B cell (primary cell): ENCODE results near the gene PET100. TPM values are rescaled to one million over a fixed set of nuclear protein-coding genes. Genes with fewer than 3 reads are reported as not detected.

Experiments
- ATAC-seq: fragments of 200-7000 bp; cut with Tn5 transposase; one replicate; pipeline ENCODE4 v1.10.0; 2021; ENCODE audit warnings: low read depth, mild to moderate bottlenecking, moderate number of reproducible peaks, moderate library complexity
- CTCF ChIA-PET: fragments of 350-600 bp; sonication (Branson Sonifier 250); formaldehyde crosslinking; loops from one replicate; lab custom pipeline; 2021; ENCODE audit warnings: antibody characterized with exemption, inconsistent platforms; lab: Charles Lee
- POLR2A ChIA-PET: fragments of 350-600 bp; sonication (Branson Sonifier 250); formaldehyde crosslinking; loops from one replicate; lab custom pipeline; 2021; ENCODE audit warnings: antibody characterized with exemption; lab: Charles Lee
- DNase-seq: peaks from one replicate; pipeline ENCODE4 v3.0.0; 2013
- H2AFZ ChIP-seq: 2 replicates; pipeline ENCODE4 v1.6.1; 2012; ENCODE audit warnings: mild to moderate bottlenecking, low read depth, low read length; ENCODE audit not compliant: insufficient read depth, poor library complexity, severe bottlenecking
- H3K27ac ChIP-seq, 2 donors: 1 replicate in 1 of 2; 2 replicates in 1 of 2; pipeline ENCODE4 v1.5.1; 2012 to 2013; ENCODE audit warnings: low read length in 2 of 2, mild to moderate bottlenecking in 2 of 2, moderate library complexity in 1 of 2
- H3K27me3 ChIP-seq, 4 experiments: fragments of 200-600 bp in 1 of 4; sonication (generic) in 1 of 4; replicated peaks in 1 of 4; 1 replicate in 2 of 4; 2 replicates in 2 of 4; pipeline versions ENCODE4 v1.6.1 to v1.7.0; 2013 to 2016; ENCODE audit warnings: low read length in 3 of 4, mild to moderate bottlenecking in 2 of 4, mixed read lengths in 1 of 4, moderate library complexity in 1 of 4; ENCODE audit not compliant: insufficient read depth in 4 of 4, control insufficient read depth in 3 of 4; ENCODE audit errors: control extremely low read depth in 1 of 4
- H3K36me3 ChIP-seq, 2 experiments: replicated peaks in 1 of 2; 1 replicate in 1 of 2; 2 replicates in 1 of 2; pipeline versions ENCODE4 v1.6.1 to v1.7.1; 2013; ENCODE audit warnings: low read length in 1 of 2; ENCODE audit not compliant: insufficient read depth in 2 of 2, control insufficient read depth in 1 of 2; ENCODE audit errors: control extremely low read depth in 1 of 2, extremely low read depth in 1 of 2
- H3K4me1 ChIP-seq, 2 donors: fragments of 200-600 bp in 1 of 2; sonication (generic) in 1 of 2; 1 replicate in 1 of 2; 2 replicates in 1 of 2; pipeline versions ENCODE4 v1.5.1 to v1.6.1; 2013 to 2017; ENCODE audit warnings: low read length in 2 of 2; ENCODE audit not compliant: control insufficient read depth in 2 of 2, insufficient read depth in 2 of 2
- H3K4me2 ChIP-seq: replicated peaks from 2 replicates; pipeline ENCODE3; 2012; ENCODE audit warnings: mild to moderate bottlenecking, low read depth, low read length; ENCODE audit not compliant: poor library complexity, severe bottlenecking
- H3K4me3 ChIP-seq, 5 experiments: fragments of 200-600 bp in 1 of 5; sonication (generic) in 1 of 5; 1 replicate in 3 of 5; 2 replicates in 2 of 5; pipeline versions ENCODE4 v1.5.1 to v1.7.0; 2011 to 2016; ENCODE audit warnings: low read length in 4 of 5, mild to moderate bottlenecking in 4 of 5, low read depth in 2 of 5, control low read depth in 1 of 5, moderate library complexity in 1 of 5; ENCODE audit not compliant: insufficient read depth in 1 of 5; ENCODE audit errors: control extremely low read depth in 1 of 5, extremely low read depth in 1 of 5
- H3K79me2 ChIP-seq: fragments of 200-600 bp; sonication (generic); one replicate; pipeline ENCODE4 v1.6.0; 2016; ENCODE audit warnings: low read length; ENCODE audit not compliant: control insufficient read depth, insufficient read depth
- H3K9ac ChIP-seq: fragments of 200-600 bp; sonication (generic); 2 replicates; pipeline ENCODE4 v1.6.1; 2017; ENCODE audit warnings: mild to moderate bottlenecking, low read length, moderate library complexity
- H3K9me3 ChIP-seq, 3 donors: one replicate each; pipeline versions ENCODE4 v1.6.1 to v1.7.1; 2013; ENCODE audit warnings: low read length in 2 of 3; ENCODE audit not compliant: control insufficient read depth in 2 of 3, insufficient read depth in 1 of 3; ENCODE audit errors: control extremely low read depth in 1 of 3
- H4K20me1 ChIP-seq: 2 replicates; pipeline ENCODE4 v1.6.0; 2012; ENCODE audit warnings: mild to moderate bottlenecking, low read length; ENCODE audit not compliant: insufficient read depth, control insufficient read depth, poor library complexity, severe bottlenecking
- H3K27ac Mint-ChIP-seq: one replicate; pipeline ENCODE4 v1.8.0; 2021; ENCODE audit warnings: mixed read lengths
- H3K27me3 Mint-ChIP-seq: one replicate; pipeline ENCODE4 v1.8.0; 2021; ENCODE audit warnings: mixed read lengths
- H3K4me1 Mint-ChIP-seq: one replicate; pipeline ENCODE4 v1.8.0; 2021; ENCODE audit warnings: mixed read lengths
- H3K4me3 Mint-ChIP-seq: one replicate; pipeline ENCODE4 v1.8.0; 2021; ENCODE audit warnings: mixed read lengths
- H3K9me3 Mint-ChIP-seq: one replicate; pipeline ENCODE4 v1.8.0; 2022; ENCODE audit warnings: mixed read lengths; ENCODE audit not compliant: insufficient read depth
- EZH2 ChIP-seq: IDR thresholded peaks from 2 replicates; pipeline ENCODE4 v1.6.1; 2012; ENCODE audit warnings: borderline replicate concordance, low read depth, mild to moderate bottlenecking, moderate library complexity, low read length; ENCODE audit not compliant: insufficient read depth, poor library complexity, severe bottlenecking
- WGBS: methylation state at CpG from one replicate; pipeline ENCODE4 v1.1.5; 2013; ENCODE audit warnings: missing lambda C conversion rate; ENCODE audit not compliant: insufficient coverage; 5-methylcytosine and 5-hydroxymethylcytosine counted together
- intact Hi-C: fragments of 100-400 bp; cut with micrococcal nuclease; formaldehyde crosslinking; loops from one replicate; pipeline ENCODE4 v1.10.0; 2022
- polyA plus RNA-seq: library from polyadenylated mRNA; depleted of rRNA; stranded (reverse); fragments of >200 nt; gene quantifications from 2 replicates; pipeline ENCODE4 v1.2.3, GENCODE V29; 2012
- total RNA-seq, 2 donors: library from RNA; stranded (reverse); fragments of 120-200 nt in 1 of 2; gene quantifications; 1 replicate in 1 of 2; 2 replicates in 1 of 2; pipeline versions ENCODE4 v1.2.3 to v1.2.4, GENCODE V29; 2013 to 2022
- TF ChIP-seq, protein P1 (sequence below): fragments of 200-600 bp; IDR thresholded peaks from one replicate; pipeline ENCODE4 v1.8.0; 2022; ENCODE audit warnings: antibody characterized with exemption, mild to moderate bottlenecking

The PET100 gene
- total and polyA plus RNA-seq, 2 donors (not counting 1 experiment from before 2014, with no cell fraction given): 31.3 to 100 TPM

DNA sequence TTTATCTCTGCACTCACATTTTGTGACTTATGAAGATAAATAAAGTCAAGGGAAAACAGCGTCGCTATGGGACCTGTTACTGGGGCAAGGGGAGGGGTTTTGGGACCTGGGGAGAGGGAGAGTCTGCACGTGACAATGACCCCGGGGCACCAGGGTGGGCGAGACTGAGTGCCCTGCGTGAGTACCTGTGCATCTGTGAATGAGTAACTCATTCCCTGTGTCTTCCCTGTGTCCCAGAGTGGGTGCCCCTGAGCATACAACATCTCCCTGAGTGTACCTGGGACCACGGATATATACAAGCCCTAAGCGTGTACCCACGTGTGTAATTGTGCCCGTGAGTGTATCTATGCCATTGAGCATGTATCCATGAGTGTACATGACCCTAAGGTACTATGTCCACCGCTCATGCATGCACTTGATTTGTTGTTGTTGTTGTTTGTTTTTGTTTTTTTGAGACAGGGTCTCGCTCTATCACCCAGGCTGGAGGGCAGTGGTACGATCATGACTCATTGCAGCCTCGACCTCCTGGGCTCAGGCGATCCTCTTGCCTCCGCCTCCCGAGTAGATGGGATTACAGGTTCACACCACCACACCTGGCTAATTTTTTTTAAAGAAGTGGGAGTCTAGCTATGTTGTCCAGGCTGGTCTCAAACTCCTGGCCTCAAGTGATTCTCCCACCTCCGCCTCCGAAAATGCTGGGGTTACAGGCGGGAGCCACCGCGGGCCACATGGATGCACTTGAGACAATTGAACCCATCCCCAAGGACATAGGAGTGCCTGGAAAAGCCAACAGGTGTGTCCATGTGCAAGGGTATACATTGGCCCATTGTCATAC is 50.4 kb downstream of the PET100 start:
- no peak for TF ChIP-seq EZH2
- TF ChIP-seq, protein P1, sequence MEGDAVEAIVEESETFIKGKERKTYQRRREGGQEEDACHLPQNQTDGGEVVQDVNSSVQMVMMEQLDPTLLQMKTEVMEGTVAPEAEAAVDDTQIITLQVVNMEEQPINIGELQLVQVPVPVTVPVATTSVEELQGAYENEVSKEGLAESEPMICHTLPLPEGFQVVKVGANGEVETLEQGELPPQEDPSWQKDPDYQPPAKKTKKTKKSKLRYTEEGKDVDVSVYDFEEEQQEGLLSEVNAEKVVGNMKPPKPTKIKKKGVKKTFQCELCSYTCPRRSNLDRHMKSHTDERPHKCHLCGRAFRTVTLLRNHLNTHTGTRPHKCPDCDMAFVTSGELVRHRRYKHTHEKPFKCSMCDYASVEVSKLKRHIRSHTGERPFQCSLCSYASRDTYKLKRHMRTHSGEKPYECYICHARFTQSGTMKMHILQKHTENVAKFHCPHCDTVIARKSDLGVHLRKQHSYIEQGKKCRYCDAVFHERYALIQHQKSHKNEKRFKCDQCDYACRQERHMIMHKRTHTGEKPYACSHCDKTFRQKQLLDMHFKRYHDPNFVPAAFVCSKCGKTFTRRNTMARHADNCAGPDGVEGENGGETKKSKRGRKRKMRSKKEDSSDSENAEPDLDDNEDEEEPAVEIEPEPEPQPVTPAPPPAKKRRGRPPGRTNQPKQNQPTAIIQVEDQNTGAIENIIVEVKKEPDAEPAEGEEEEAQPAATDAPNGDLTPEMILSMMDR: no peak
- peaks cover 16% of the 10 kb centered on the region for H3K27me3 Mint-ChIP-seq
- 60% methylated on average over 19 of the region's 22 CpGs for WGBS
- Histone ChIP-seq H2AFZ (peak overlapping the region; percentile 85), H3K4me3 (peak overlapping the region in 4 of 5 experiments; percentile 74 to 98 (median 96)), H3K4me1 (peaks cover 39 to 49% of the 10 kb centered on the region in 2 donors), H3K79me2 (peaks cover 32% of the 10 kb centered on the region), H3K9ac (peak overlapping the region; percentile 79), H3K4me2 (peak overlapping the region; percentile 94), H3K36me3 (peaks cover 0 to 18% of the 10 kb centered on the region in 2 experiments), H3K27ac (no peak overlapping the region), H4K20me1 (peaks cover 26% of the 10 kb centered on the region), H3K27me3 (peaks cover 0 to 23% (median 3%) of the 10 kb centered on the region in 4 experiments), H3K9me3 (peaks cover 0 to 9% (median 0%) of the 10 kb centered on the region in 3 donors)
- ChIA-PET CTCF (interaction anchor here (0.8 to 5.4 kb wide), 36 partner anchors 10 to 340 kb away, joined by 3 to 145 read pairs (median 6); partner anchors contain the start of genes FCER2, PET100, RETN and XAB2), POLR2A (interaction anchor here (0.8 to 1.5 kb wide), 6 partner anchors 18 to 126 kb away, joined by 3 to 15 read pairs (median 4); partner anchors contain the start of gene FCER2)
- DNase-seq (no peak), ATAC-seq (no peak)
- no peaks in the 10 kb centered on the region for H3K9me3 Mint-ChIP-seq
- peak overlapping the region; percentile 80 for H3K27ac Mint-ChIP-seq
- H3K4me1 Mint-ChIP-seq: peaks cover 58% of the 10 kb centered on the region
- intact Hi-C loops: loop anchor here (1.0 to 5.0 kb wide), 8 partner anchors 22 to 583 kb away; partner anchors contain the start of gene SNAPC2
- peak overlapping the region; percentile 87 for H3K4me3 Mint-ChIP-seq
